ENCODE results near the gene FBXW11.

The FBXW11 gene

DNA sequence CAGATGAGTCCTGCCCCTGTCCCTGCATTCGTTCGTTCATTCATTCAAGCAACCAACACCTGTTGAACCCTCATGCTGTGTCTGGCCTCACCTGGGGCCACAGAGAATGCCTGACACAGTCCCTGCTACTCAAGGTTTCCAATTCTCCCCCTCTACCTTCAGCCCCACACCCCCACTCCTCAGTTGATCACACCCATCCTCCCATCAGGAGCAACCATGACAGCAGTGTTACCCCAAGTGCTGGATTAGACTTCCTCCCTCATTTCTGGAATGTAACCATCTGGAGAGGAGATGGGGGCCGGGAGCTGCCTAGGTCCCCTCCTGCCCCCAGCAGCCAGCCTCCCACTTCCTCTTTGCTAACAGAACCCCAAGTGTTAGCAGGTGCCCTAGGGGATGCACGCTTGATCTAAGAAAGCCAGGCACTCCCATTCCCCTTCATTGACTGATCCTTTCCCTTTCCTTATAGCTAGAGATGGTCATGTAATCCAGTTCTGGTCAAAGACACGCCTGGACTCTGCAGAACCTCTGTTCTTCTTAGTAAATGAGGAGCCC, 163.6 kb downstream of the FBXW11 start:
- Histone ChIP-seq H3F3A (ENCODE audit: control insufficient read depth, insufficient read depth) (no peaks in the 10 kb centered on the region), H3K27me3 (ENCODE audit: control insufficient read depth, low read length) (no peaks in the 10 kb centered on the region), H4K20me1 (ENCODE audit: control insufficient read depth, insufficient read depth, low read depth, low read length) (no peaks in the 10 kb centered on the region), H3K4me2 (ENCODE audit: low read length) (no peak overlapping the region), H3K4me1 (ENCODE audit: control insufficient read depth, low read length) (no peaks in the 10 kb centered on the region), H3K9me2 (replicated peaks; ENCODE audit: control insufficient read depth, low read length) (no peaks in the 10 kb centered on the region), H3K79me2 (ENCODE audit: control insufficient read depth, low read length) (no peaks in the 10 kb centered on the region), H3K4me3 (ENCODE audit: low read length) (no peak overlapping the region), H3K27ac (ENCODE audit: low read depth, low read length) (no peak overlapping the region), H3K36me3 (ENCODE audit: control insufficient read depth, low read length) (no peaks in the 10 kb centered on the region), H3K9me3 (ENCODE audit: control insufficient read depth, insufficient read depth, low read length) (no peaks in the 10 kb centered on the region)
- TF ChIP-seq, protein P1, sequence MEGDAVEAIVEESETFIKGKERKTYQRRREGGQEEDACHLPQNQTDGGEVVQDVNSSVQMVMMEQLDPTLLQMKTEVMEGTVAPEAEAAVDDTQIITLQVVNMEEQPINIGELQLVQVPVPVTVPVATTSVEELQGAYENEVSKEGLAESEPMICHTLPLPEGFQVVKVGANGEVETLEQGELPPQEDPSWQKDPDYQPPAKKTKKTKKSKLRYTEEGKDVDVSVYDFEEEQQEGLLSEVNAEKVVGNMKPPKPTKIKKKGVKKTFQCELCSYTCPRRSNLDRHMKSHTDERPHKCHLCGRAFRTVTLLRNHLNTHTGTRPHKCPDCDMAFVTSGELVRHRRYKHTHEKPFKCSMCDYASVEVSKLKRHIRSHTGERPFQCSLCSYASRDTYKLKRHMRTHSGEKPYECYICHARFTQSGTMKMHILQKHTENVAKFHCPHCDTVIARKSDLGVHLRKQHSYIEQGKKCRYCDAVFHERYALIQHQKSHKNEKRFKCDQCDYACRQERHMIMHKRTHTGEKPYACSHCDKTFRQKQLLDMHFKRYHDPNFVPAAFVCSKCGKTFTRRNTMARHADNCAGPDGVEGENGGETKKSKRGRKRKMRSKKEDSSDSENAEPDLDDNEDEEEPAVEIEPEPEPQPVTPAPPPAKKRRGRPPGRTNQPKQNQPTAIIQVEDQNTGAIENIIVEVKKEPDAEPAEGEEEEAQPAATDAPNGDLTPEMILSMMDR (IDR thresholded peaks at IDR 0.05; ENCODE audit: low read depth, low read length, poor library complexity, severe bottlenecking): no peak
- TF ChIP-seq EZH2phosphoT487 (IDR thresholded peaks at IDR 0.05; ENCODE audit: borderline replicate concordance, low read length): no peak

DNA sequence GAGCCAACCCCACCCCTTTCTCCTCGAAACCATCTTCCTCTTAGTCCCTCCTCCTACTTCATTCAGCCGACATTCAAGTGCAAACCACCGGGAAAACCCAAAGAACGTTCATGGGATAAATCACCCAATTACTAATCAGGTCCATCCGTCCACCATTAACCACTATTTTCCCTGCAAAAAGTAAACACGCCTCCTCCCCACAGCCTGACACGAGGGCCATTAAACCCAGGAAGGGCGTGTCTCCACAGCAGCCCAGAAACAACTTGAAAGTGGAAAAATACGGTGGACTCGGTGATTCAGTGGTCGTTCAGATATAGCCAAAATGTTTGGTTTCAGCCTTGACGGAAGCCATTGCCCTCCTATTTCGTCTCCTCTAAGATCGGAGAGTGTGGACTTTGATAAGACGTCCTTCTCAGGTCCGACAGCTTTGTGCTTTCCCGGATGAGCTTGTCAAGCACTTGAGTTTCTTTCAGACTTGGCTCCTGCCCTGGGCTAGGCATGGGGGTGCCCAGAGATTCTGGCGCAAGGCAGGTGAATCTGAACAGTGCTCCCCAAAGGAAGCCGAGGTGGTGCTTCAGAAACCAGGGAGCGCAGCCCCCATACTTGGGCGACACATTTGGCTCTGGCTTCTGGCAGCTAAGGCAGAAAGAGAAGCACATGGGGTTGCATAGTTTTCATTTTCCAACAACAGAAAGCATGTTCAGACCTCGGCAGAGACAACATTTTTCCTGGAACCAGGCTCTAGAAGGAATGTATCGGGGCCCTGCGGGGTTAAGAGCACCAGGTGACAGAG, 164.3 kb downstream of the FBXW11 start:
- no peaks in the 10 kb centered on the region for H3K79me2 ChIP-seq (ENCODE audit: control insufficient read depth, low read length)
- H3F3A ChIP-seq (ENCODE audit: control insufficient read depth, insufficient read depth): no peaks in the 10 kb centered on the region
- no peaks in the 10 kb centered on the region for H3K9me3 ChIP-seq (ENCODE audit: control insufficient read depth, insufficient read depth, low read length)

DNA sequence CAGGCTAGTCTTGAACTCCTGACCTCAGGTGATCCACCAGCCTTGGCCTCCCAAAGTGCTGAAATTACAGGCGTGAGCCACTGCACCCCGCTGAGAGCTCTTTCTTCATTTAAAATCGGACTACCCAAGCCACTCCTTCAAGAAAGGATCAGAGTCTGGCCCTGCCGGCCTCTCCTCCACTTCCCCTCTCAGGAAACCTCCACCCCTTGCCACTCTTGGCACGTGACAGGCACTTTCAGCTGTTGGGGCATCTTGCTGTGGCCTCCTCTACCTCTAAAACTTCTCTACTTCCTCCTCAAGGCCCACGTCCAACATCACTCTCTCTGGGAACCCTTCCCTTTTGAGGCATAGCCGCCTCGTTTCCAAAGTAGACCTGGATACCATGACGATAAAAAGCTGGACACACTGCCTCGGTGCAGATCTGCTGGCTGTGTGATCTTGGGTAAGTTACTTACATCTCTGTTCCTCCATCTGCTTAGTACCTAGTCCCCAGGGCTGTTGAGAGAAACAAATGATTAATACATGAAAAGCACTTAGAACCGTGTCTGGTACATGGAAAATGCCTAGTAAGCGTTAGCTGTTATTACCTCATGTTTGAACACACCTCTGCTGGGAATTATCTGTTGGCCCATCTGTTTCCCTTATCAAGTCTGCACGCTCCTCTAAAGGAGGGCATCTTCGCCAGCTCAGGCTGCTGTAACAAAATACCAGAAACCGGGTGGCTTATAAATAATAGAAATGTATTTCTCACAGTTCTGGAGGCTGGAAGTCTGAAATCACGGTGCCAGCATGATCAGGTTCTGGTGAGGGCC, 165.5 kb downstream of the FBXW11 start:
- Histone ChIP-seq H3K4me2 (ENCODE audit: low read length) (no peak overlapping the region), H3K4me3 (ENCODE audit: low read length) (no peak overlapping the region), H4K20me1 (ENCODE audit: control insufficient read depth, insufficient read depth, low read depth, low read length) (no peaks in the 10 kb centered on the region), H3K79me2 (ENCODE audit: control insufficient read depth, low read length) (no peaks in the 10 kb centered on the region), H3F3A (ENCODE audit: control insufficient read depth, insufficient read depth) (no peaks in the 10 kb centered on the region), H3K9me2 (replicated peaks; ENCODE audit: control insufficient read depth, low read length) (no peaks in the 10 kb centered on the region), H3K4me1 (ENCODE audit: control insufficient read depth, low read length) (no peaks in the 10 kb centered on the region), H3K27me3 (ENCODE audit: control insufficient read depth, low read length) (no peaks in the 10 kb centered on the region), H3K27ac (ENCODE audit: low read depth, low read length) (no peak overlapping the region), H3K36me3 (ENCODE audit: control insufficient read depth, low read length) (no peaks in the 10 kb centered on the region), H3K9me3 (ENCODE audit: control insufficient read depth, insufficient read depth, low read length) (no peaks in the 10 kb centered on the region)
- TF ChIP-seq, protein P1 (IDR thresholded peaks at IDR 0.05; ENCODE audit: low read depth, low read length, poor library complexity, severe bottlenecking): no peak
- no peak for TF ChIP-seq EZH2phosphoT487 (IDR thresholded peaks at IDR 0.05; ENCODE audit: borderline replicate concordance, low read length)

More for the DNA sequence above, 164.3 kb downstream of the FBXW11 start:
- Histone ChIP-seq H3K36me3 (ENCODE audit: control insufficient read depth, low read length) (no peaks in the 10 kb centered on the region), H3K9me2 (replicated peaks; ENCODE audit: control insufficient read depth, low read length) (no peaks in the 10 kb centered on the region), H4K20me1 (ENCODE audit: control insufficient read depth, insufficient read depth, low read depth, low read length) (no peaks in the 10 kb centered on the region), H3K4me1 (ENCODE audit: control insufficient read depth, low read length) (no peaks in the 10 kb centered on the region), H3K4me3 (ENCODE audit: low read length) (no peak overlapping the region), H3K27ac (ENCODE audit: low read depth, low read length) (no peak overlapping the region), H3K4me2 (ENCODE audit: low read length) (no peak overlapping the region), H3K27me3 (ENCODE audit: control insufficient read depth, low read length) (no peaks in the 10 kb centered on the region)
- no peak for TF ChIP-seq EZH2phosphoT487 (IDR thresholded peaks at IDR 0.05; ENCODE audit: borderline replicate concordance, low read length)
- TF ChIP-seq, protein P1 (IDR thresholded peaks at IDR 0.05; ENCODE audit: low read depth, low read length, poor library complexity, severe bottlenecking): no peak
